HL-60/S4 (cell line): Measurements from ENCODE around the gene LPAR2.
"Not testable (repeated sequence)": the region's sequence is repeated elsewhere in the genome, so short reads cannot be mapped to it uniquely, and the experiment has no call there.

Source experiments
- in situ Hi-C: fragments of 300-500 bp; cut with MboI; formaldehyde crosslinking; loops from 2 replicates; pipeline ENCODE4 v1.14.3; 2022; ENCODE audit warnings: low sequenced_read_pairs

LPAR2 gene

GRCh38 chr19:19627621-19628500 lies at the start of gene LPAR2:
Gene LPAR2, minus strand, starts transcription at chr19:19628220. Its CDS starts 945 bp downstream, at chr19:19627275.
- in situ Hi-C loops, result loop anchor here (25.0 kb wide), 1 partner anchor 266 kb away; no protein-coding TSS in a partner anchor

- in situ Hi-C loops, result no loop called here
Observed at GRCh38 chr19:19677579-19677978, 49.6 kb upstream of the LPAR2 start.

- in situ Hi-C loops, result no loop called here
Observed at GRCh38 chr19:19674315-19674714, 46.3 kb upstream of the LPAR2 start.

GRCh38 chr19:19672816-19673215 lies 44.8 kb upstream of the LPAR2 start:
- in situ Hi-C loops, result no loop called here

- in situ Hi-C loops, result no loop called here
Observed at GRCh38 chr19:19670070-19670551, 42.1 kb upstream of the LPAR2 start.

GRCh38 chr19:19668230-19669012 lies 40.4 kb upstream of the LPAR2 start, which contains the start of gene ZNF101:
Gene ZNF101, plus strand, starts transcription at chr19:19668839. Its CDS starts 125 bp downstream, at chr19:19668964.
- in situ Hi-C loops, result no loop called here

GRCh38 chr19:19665420-19665948 lies 37.5 kb upstream of the LPAR2 start:
- in situ Hi-C loops, result not testable (repeated sequence)

- in situ Hi-C loops, result no loop called here
Observed at GRCh38 chr19:19663256-19664120, 35.5 kb upstream of the LPAR2 start, which contains the start of gene ATP13A1. Gene ATP13A1, minus strand, starts transcription at chr19:19663676. Its CDS starts 10 bp downstream, at chr19:19663666.

GRCh38 chr19:19662871-19663255 lies 34.8 kb upstream of the LPAR2 start:
- in situ Hi-C loops, result no loop called here

- in situ Hi-C loops, result no loop called here
Observed at GRCh38 chr19:19662344-19662743, 34.3 kb upstream of the LPAR2 start.

- in situ Hi-C loops, result no loop called here
Observed at GRCh38 chr19:19661675-19662251, 33.7 kb upstream of the LPAR2 start.

GRCh38 chr19:19661141-19661674 lies 33.2 kb upstream of the LPAR2 start:
- in situ Hi-C loops, result no loop called here

GRCh38 chr19:19659646-19660245 lies 31.7 kb upstream of the LPAR2 start:
- in situ Hi-C loops, result no loop called here

GRCh38 chr19:19657397-19657783 lies 29.4 kb upstream of the LPAR2 start:
- in situ Hi-C loops, result no loop called here

- in situ Hi-C loops, result no loop called here
Observed at GRCh38 chr19:19656451-19657396, 28.7 kb upstream of the LPAR2 start.

- in situ Hi-C loops, result no loop called here
Observed at GRCh38 chr19:19655641-19656343, 27.8 kb upstream of the LPAR2 start.

GRCh38 chr19:19655051-19655594 lies 27.1 kb upstream of the LPAR2 start:
- in situ Hi-C loops, result no loop called here
